Thyroid gland (tissue), 4 donors: Measurements from ENCODE around the gene LRP11. TPM values are rescaled to one million over a fixed set of nuclear protein-coding genes. Genes with fewer than 3 reads are reported as not detected.

Experiments used
- DNase-seq, 2 donors: peaks; one replicate each; pipeline ENCODE4 v3.0.0-alpha.2; 2019
- H3K27ac ChIP-seq, 3 donors: fragments of 200-600 bp; sonication (generic); 1 replicate in 2 of 3; 2 replicates in 1 of 3; pipeline ENCODE4 v1.5.1; 2016 to 2019; ENCODE audit warnings: mild to moderate bottlenecking in 1 of 3, moderate library complexity in 1 of 3
- H3K27me3 ChIP-seq: fragments of 200-600 bp; sonication (generic); one replicate; pipeline ENCODE4 v1.5.1; 2019
- H3K36me3 ChIP-seq, 2 donors: fragments of 200-600 bp; sonication (generic); one replicate each; pipeline ENCODE4 v1.5.1; 2016 to 2019
- H3K4me1 ChIP-seq, 2 donors: fragments of 200-600 bp; sonication (generic); one replicate each; pipeline ENCODE4 v1.5.1; 2017 to 2019
- H3K4me3 ChIP-seq, 3 donors: fragments of 200-600 bp; sonication (generic); replicated peaks in 1 of 3; 1 replicate in 2 of 3; 2 replicates in 1 of 3; pipeline ENCODE4 v1.5.1; 2016; ENCODE audit warnings: mild to moderate bottlenecking in 1 of 3
- H3K9me3 ChIP-seq: fragments of 200-600 bp; sonication (generic); one replicate; pipeline ENCODE4 v1.5.1; 2017
- POLR2A ChIP-seq, 2 donors: fragments of 450-650 bp; IDR thresholded peaks; one replicate each; pipeline ENCODE4 v1.6.1; 2017; ENCODE audit warnings: antibody characterized with exemption in 2 of 2, mild to moderate bottlenecking in 2 of 2, moderate library complexity in 1 of 2
- WGBS, 2 donors: methylation state at CpG; one replicate each; pipeline ENCODE4 v1.1.5; 2017; 5-methylcytosine and 5-hydroxymethylcytosine counted together
- intact Hi-C: fragments of 100-400 bp; cut with DNase I; formaldehyde crosslinking; loops from one replicate; pipeline ENCODE4 v1.15.1; 2023
- total RNA-seq, 4 donors: library from RNA; depleted of rRNA; stranded (reverse); fragments of >200 nt; gene quantifications; one replicate each; pipeline ENCODE4 v1.2.3, GENCODE V29; 2016
- TF ChIP-seq, protein P1 (sequence below), 6 experiments: fragments of 200-600 bp in 3 of 6; fragments of 450-650 bp in 3 of 6; sonication (generic) in 3 of 6; IDR thresholded peaks; one replicate each; pipeline ENCODE4 v1.5.1; 2016 to 2019; ENCODE audit warnings: antibody characterized with exemption in 6 of 6, mild to moderate bottlenecking in 2 of 6, inconsistent platforms in 1 of 6, moderate library complexity in 1 of 6

LRP11 gene
- total RNA-seq, 4 donors from 2014 or later = 39.4 to 76.8 (median 57.2) TPM

DNA sequence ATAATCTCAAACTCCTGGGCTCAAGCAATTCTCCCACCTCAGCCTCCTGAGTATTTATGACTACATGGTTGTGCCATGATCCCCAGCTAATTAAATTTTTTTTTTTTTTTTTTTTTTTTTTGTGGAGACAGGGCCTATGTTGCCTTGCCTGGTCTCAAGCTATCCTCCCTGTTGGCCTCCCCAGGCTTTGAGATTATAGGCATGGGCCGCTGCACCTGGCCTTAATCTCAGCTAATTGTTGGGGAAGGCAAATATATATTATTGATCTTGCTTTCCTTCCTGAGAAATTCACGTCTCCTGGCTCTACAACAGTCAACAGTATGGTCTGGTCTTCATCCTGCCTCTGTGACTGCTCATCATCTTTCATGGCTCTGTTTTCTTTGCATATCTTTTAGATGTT, 94.5 kb downstream of the LRP11 start:
- intact Hi-C loops = no loop called here
- H3K4me3 ChIP-seq = no peak overlapping the region
- no peak for DNase-seq
- TF ChIP-seq, protein P1, sequence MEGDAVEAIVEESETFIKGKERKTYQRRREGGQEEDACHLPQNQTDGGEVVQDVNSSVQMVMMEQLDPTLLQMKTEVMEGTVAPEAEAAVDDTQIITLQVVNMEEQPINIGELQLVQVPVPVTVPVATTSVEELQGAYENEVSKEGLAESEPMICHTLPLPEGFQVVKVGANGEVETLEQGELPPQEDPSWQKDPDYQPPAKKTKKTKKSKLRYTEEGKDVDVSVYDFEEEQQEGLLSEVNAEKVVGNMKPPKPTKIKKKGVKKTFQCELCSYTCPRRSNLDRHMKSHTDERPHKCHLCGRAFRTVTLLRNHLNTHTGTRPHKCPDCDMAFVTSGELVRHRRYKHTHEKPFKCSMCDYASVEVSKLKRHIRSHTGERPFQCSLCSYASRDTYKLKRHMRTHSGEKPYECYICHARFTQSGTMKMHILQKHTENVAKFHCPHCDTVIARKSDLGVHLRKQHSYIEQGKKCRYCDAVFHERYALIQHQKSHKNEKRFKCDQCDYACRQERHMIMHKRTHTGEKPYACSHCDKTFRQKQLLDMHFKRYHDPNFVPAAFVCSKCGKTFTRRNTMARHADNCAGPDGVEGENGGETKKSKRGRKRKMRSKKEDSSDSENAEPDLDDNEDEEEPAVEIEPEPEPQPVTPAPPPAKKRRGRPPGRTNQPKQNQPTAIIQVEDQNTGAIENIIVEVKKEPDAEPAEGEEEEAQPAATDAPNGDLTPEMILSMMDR (IDR thresholded peaks at IDR 0.05) = no peak
- no peak for TF ChIP-seq POLR2A (IDR thresholded peaks at IDR 0.05)
- WGBS, 2 donors = 92 to 97% methylated on average over 2 of the region's 2 CpGs
- H3K4me1 ChIP-seq = no peaks in the 10 kb centered on the region
- H3K27ac ChIP-seq = no peak overlapping the region
- peaks cover 0 to 5% of the 10 kb centered on the region in 2 donors for H3K36me3 ChIP-seq
- H3K9me3 ChIP-seq = no peaks in the 10 kb centered on the region
- no peaks in the 10 kb centered on the region for H3K27me3 ChIP-seq

Other genes starting within 250 kb of the LRP11 start
- 10 to 100 TPM; 17.8 to 21.6 (median 18.4) TPM for gene KATNA1, start 215.6 kb downstream of the LRP11 start, total RNA-seq
- 10 to 100 TPM; 25.7 to 32.2 (median 30.0) TPM for gene LATS1, start 146.3 kb downstream of the LRP11 start, total RNA-seq
- gene NUP43, start 117.8 kb downstream of the LRP11 start, total RNA-seq = 100 to 1,000 TPM in 1 of 4 donors, 10 to 100 TPM in 3; 31.1 to 112 (median 53.7) TPM
- gene PCMT1, start 114.6 kb downstream of the LRP11 start, total RNA-seq = 100 to 1,000 TPM in 1 of 4 donors, 10 to 100 TPM in 3; 62.2 to 133 (median 77.9) TPM
- gene RAET1E, start 33.8 kb upstream of the LRP11 start, total RNA-seq = 1 to 10 TPM in 1 of 4 donors, not detected in 3; 1.7 TPM
- 1 to 10 TPM in 2 of 4 donors, under 1 TPM in 1, not detected in 1; 0.59 to 2.0 (median 1.6) TPM for gene RAET1G, start 58.8 kb upstream of the LRP11 start, total RNA-seq
- gene ULBP2, start 77.7 kb upstream of the LRP11 start, total RNA-seq = 1 to 10 TPM in 1 of 4 donors, under 1 TPM in 1, not detected in 2; 0.78 to 1.5 TPM
- under 1 TPM in 2 of 4 donors, not detected in 2; 0.33 to 0.46 TPM for gene ULBP1, start 99.6 kb upstream of the LRP11 start, total RNA-seq
- gene RAET1L, start 161.2 kb upstream of the LRP11 start, total RNA-seq = not detected
- 10 to 100 TPM in 3 of 4 donors, 1 to 10 TPM in 1; 2.4 to 31.7 (median 16.5) TPM for gene ULBP3, start 204.8 kb upstream of the LRP11 start, total RNA-seq